H1 (cell line): ENCODE data around the gene HMGN1. TPM values are rescaled to one million over a fixed set of nuclear protein-coding genes. Genes with fewer than 3 reads are reported as not detected.

ENCODE experiments used
- CTCF ChIA-PET: fragments of 300-600 bp; sonication (Branson Sonifier 250); formaldehyde crosslinking; loops from one replicate; lab custom pipeline; 2021; ENCODE audit not compliant: partially characterized antibody; lab: Charles Lee
- POLR2A ChIA-PET: fragments of 300-600 bp; sonication (Branson Sonifier 250); formaldehyde crosslinking; loops from one replicate; lab custom pipeline; 2021; ENCODE audit warnings: inconsistent platforms; ENCODE audit not compliant: partially characterized antibody; lab: Charles Lee
- DNase-seq, 2 experiments: peaks; one replicate each; pipeline versions ENCODE4 v3.0.0 to v3.0.0-alpha.2; 2010 to 2022; ENCODE audit warnings: low spot score in 2 of 2, low read depth in 1 of 2, mixed read lengths in 1 of 2
- FAIRE-seq: peaks from 2 replicates; lab custom pipeline; 2011; peaks lifted over from hg19 to GRCh38; lab: Jason Lieb, UNC
- H2AFZ ChIP-seq: 2 replicates; pipeline ENCODE4 v1.8.1; 2012; ENCODE audit warnings: low read length, inconsistent platforms
- H2AK5ac ChIP-seq: 2 replicates; pipeline ENCODE4 v1.6.1; 2013; ENCODE audit warnings: low read depth, low read length
- H2BK120ac ChIP-seq: replicated peaks from 2 replicates; pipeline ENCODE3; 2013; ENCODE audit warnings: low read depth, low read length, inconsistent platforms
- H2BK12ac ChIP-seq: 2 replicates; pipeline ENCODE4 v1.6.1; 2013; ENCODE audit warnings: low read depth, low read length
- H2BK15ac ChIP-seq: 2 replicates; pipeline ENCODE4 v1.6.1; 2013; ENCODE audit warnings: low read length
- H2BK20ac ChIP-seq: 2 replicates; pipeline ENCODE4 v1.6.1; 2013; ENCODE audit warnings: low read length
- H2BK5ac ChIP-seq: 2 replicates; pipeline ENCODE4 v1.6.1; 2013; ENCODE audit warnings: low read depth, low read length
- H3K14ac ChIP-seq: 2 replicates; pipeline ENCODE4 v1.6.1; 2013; ENCODE audit warnings: inconsistent platforms; ENCODE audit not compliant: insufficient read length
- H3K18ac ChIP-seq: 2 replicates; pipeline ENCODE4 v1.6.1; 2013; ENCODE audit warnings: low read length; ENCODE audit errors: extremely low read depth
- H3K23ac ChIP-seq: 2 replicates; pipeline ENCODE4 v1.6.1; 2013; ENCODE audit warnings: inconsistent platforms; ENCODE audit not compliant: insufficient read length
- H3K23me2 ChIP-seq: 2 replicates; pipeline ENCODE4 v1.6.1; 2013; ENCODE audit warnings: low read depth, low read length
- H3K27ac ChIP-seq: 2 replicates; pipeline ENCODE4 v1.6.1; 2011; ENCODE audit warnings: low read depth, low read length, inconsistent platforms
- H3K27me3 ChIP-seq, 4 experiments: replicated peaks in 1 of 4; 1 replicate in 1 of 4; 2 replicates in 3 of 4; pipeline versions ENCODE4 v1.6.1 to v1.8.1; 2011 to 2013; ENCODE audit warnings: low read length in 3 of 4, mild to moderate bottlenecking in 3 of 4, inconsistent platforms in 2 of 4, mixed read lengths in 2 of 4, moderate library complexity in 1 of 4; ENCODE audit not compliant: control insufficient read depth in 3 of 4, insufficient read depth in 3 of 4; ENCODE audit errors: extremely low read depth in 1 of 4
- H3K36me3 ChIP-seq, 4 experiments: 2 replicates each; pipeline versions ENCODE4 v1.6.1 to v1.8.1; 2011 to 2013; ENCODE audit warnings: mild to moderate bottlenecking in 4 of 4, low read length in 3 of 4, moderate library complexity in 2 of 4, control low read depth in 1 of 4, inconsistent platforms in 1 of 4; ENCODE audit not compliant: insufficient read depth in 4 of 4, control insufficient read depth in 2 of 4
- H3K4ac ChIP-seq: replicated peaks from 2 replicates; pipeline ENCODE3; 2013; ENCODE audit warnings: low read length, low read depth, mixed read lengths, inconsistent platforms; ENCODE audit not compliant: insufficient read length
- H3K4me1 ChIP-seq, 4 experiments: replicated peaks in 1 of 4; 1 replicate in 1 of 4; 2 replicates in 3 of 4; pipeline versions ENCODE4 v1.6.1 to v1.8.1; 2011 to 2013; ENCODE audit warnings: low read length in 3 of 4, inconsistent platforms in 2 of 4, mixed read lengths in 1 of 4; ENCODE audit not compliant: insufficient read depth in 4 of 4, control insufficient read depth in 3 of 4
- H3K4me2 ChIP-seq, 2 experiments: 2 replicates each; pipeline versions ENCODE4 v1.6.1 to v1.8.1; 2011 to 2013; ENCODE audit warnings: low read depth in 2 of 2, low read length in 2 of 2, control low read depth in 1 of 2, inconsistent platforms in 1 of 2, mild to moderate bottlenecking in 1 of 2; ENCODE audit not compliant: insufficient read depth in 1 of 2
- H3K4me3 ChIP-seq, 4 experiments: fragments of 200-600, 300-600 bp in 1 of 4; sonication (generic), shearing (Covaris generic), sonication (Bioruptor Twin) in 1 of 4; 2 replicates each; pipeline versions ENCODE4 v1.5.1 to v1.8.1; 2011 to 2016; ENCODE audit warnings: low read length in 4 of 4, low read depth in 3 of 4, control low read depth in 2 of 4, inconsistent platforms in 2 of 4, mild to moderate bottlenecking in 2 of 4, mixed read lengths in 1 of 4, moderate library complexity in 1 of 4; ENCODE audit not compliant: insufficient read depth in 2 of 4; ENCODE audit errors: extremely low read depth in 1 of 4
- H3K56ac ChIP-seq: replicated peaks from 2 replicates; pipeline ENCODE3; 2013; ENCODE audit warnings: low read depth, mild to moderate bottlenecking, mixed read lengths, low read length, inconsistent platforms; ENCODE audit not compliant: insufficient read length
- H3K79me1 ChIP-seq: 2 replicates; pipeline ENCODE4 v1.6.1; 2013; ENCODE audit warnings: low read depth, low read length, control low read depth
- H3K79me2 ChIP-seq, 2 experiments: 2 replicates each; pipeline versions ENCODE4 v1.6.1 to v1.8.1; 2012 to 2013; ENCODE audit warnings: low read length in 2 of 2, mild to moderate bottlenecking in 2 of 2, inconsistent platforms in 1 of 2; ENCODE audit not compliant: insufficient read depth in 2 of 2, control insufficient read depth in 1 of 2
- H3K9ac ChIP-seq, 4 experiments: replicated peaks in 1 of 4; 1 replicate in 1 of 4; 2 replicates in 3 of 4; pipeline versions ENCODE4 v1.6.1 to v1.8.1; 2011 to 2013; ENCODE audit warnings: low read depth in 3 of 4, low read length in 3 of 4, control low read depth in 2 of 4, mild to moderate bottlenecking in 2 of 4, moderate library complexity in 2 of 4, inconsistent platforms in 1 of 4; ENCODE audit errors: extremely low read depth in 1 of 4
- H3K9me3 ChIP-seq, 2 experiments: 2 replicates each; pipeline versions ENCODE4 v1.6.1 to v1.8.1; 2012 to 2013; ENCODE audit warnings: mild to moderate bottlenecking in 2 of 2, moderate library complexity in 2 of 2, control low read depth in 1 of 2, inconsistent platforms in 1 of 2, low read depth in 1 of 2, low read length in 1 of 2, mixed read lengths in 1 of 2; ENCODE audit not compliant: insufficient read depth in 2 of 2
- H4K20me1 ChIP-seq, 2 experiments: replicated peaks in 1 of 2; 2 replicates each; pipeline versions ENCODE3 to v1.8.1; 2011 to 2013; ENCODE audit warnings: inconsistent platforms in 2 of 2, low read length in 2 of 2, mild to moderate bottlenecking in 1 of 2; ENCODE audit not compliant: insufficient read depth in 2 of 2, control insufficient read depth in 1 of 2
- H4K5ac ChIP-seq: 2 replicates; pipeline ENCODE4 v1.6.1; 2013; ENCODE audit warnings: low read length, low read depth, mixed read lengths, inconsistent platforms; ENCODE audit not compliant: insufficient read length
- H4K8ac ChIP-seq: 2 replicates; pipeline ENCODE4 v1.8.0; 2013; ENCODE audit warnings: mild to moderate bottlenecking, moderate library complexity, low read length, inconsistent platforms; ENCODE audit not compliant: insufficient read depth; ENCODE audit errors: extremely low read depth
- H4K91ac ChIP-seq: replicated peaks from 2 replicates; pipeline ENCODE3; 2013; ENCODE audit warnings: low read length, mixed read lengths, inconsistent platforms; ENCODE audit not compliant: insufficient read length
- CTBP2 ChIP-seq: IDR thresholded peaks from 2 replicates; pipeline ENCODE4 v1.7.0; 2011; ENCODE audit warnings: borderline replicate concordance, mild to moderate bottlenecking, moderate library complexity, mixed read lengths, low read length; ENCODE audit not compliant: insufficient read depth, insufficient read length
- NRF1 ChIP-seq: IDR thresholded peaks from 2 replicates; pipeline ENCODE4 v1.6.1; 2011; ENCODE audit warnings: mild to moderate bottlenecking, low read depth, low read length, improper control_type of control experiment
- PHF8 ChIP-seq: fragments of 200-600 bp; sonication (generic); conservative IDR thresholded peaks from 2 replicates; pipeline ENCODE4 v1.7.1; 2012; ENCODE audit warnings: low read depth, mild to moderate bottlenecking, inconsistent platforms, low read length, moderate library complexity
- SAP30 ChIP-seq: fragments of 300-600 bp; sonication (generic); IDR thresholded peaks from 2 replicates; pipeline ENCODE4 v1.7.1; 2012; ENCODE audit warnings: low read length, moderate library complexity, mild to moderate bottlenecking, inconsistent platforms; ENCODE audit not compliant: insufficient read depth, insufficient replicate concordance
- SIN3A ChIP-seq, 2 experiments: IDR thresholded peaks in 1 of 2; conservative IDR thresholded peaks in 1 of 2; 2 replicates each; pipeline ENCODE4 v1.6.1; 2011 to 2012; ENCODE audit warnings: low read length in 2 of 2, improper control_type of control experiment in 1 of 2, low read depth in 1 of 2, mild to moderate bottlenecking in 1 of 2
- SIRT6 ChIP-seq: IDR thresholded peaks from one replicate; pipeline ENCODE4 v1.7.1; 2012; ENCODE audit warnings: low read length, inconsistent platforms
- SP2 ChIP-seq: IDR thresholded peaks from 2 replicates; pipeline ENCODE4 v1.6.1; 2012; ENCODE audit warnings: mild to moderate bottlenecking, low read length, inconsistent platforms
- TAF1 ChIP-seq: IDR thresholded peaks from 2 replicates; pipeline ENCODE4 v1.6.1; 2011; ENCODE audit warnings: mild to moderate bottlenecking, low read depth, low read length
- ZNF274 ChIP-seq: IDR thresholded peaks from 2 replicates; pipeline ENCODE4 v1.7.0; 2012; ENCODE audit warnings: low read length, borderline replicate concordance; ENCODE audit errors: extremely low read depth
- WGBS, 2 experiments: shearing (Covaris generic) in 1 of 2; methylation state at CpG; one replicate each; pipeline versions ENCODE4 v1.1.6 to v1.1.7; 2013 to 2015; ENCODE audit warnings: low lambda C conversion rate in 2 of 2, mixed read lengths in 2 of 2, inconsistent platforms in 1 of 2, low coverage in 1 of 2, missing lambda C conversion rate in 1 of 2; ENCODE audit not compliant: insufficient replicate concordance in 2 of 2, insufficient coverage in 1 of 2, insufficient read length in 1 of 2; ENCODE audit errors: extremely low coverage in 1 of 2, missing lambda C conversion rate in 1 of 2; 5-methylcytosine and 5-hydroxymethylcytosine counted together
- polyA plus RNA-seq, 7 experiments: library from polyadenylated mRNA; depleted of rRNA in 3 of 7; stranded (reverse) in 5 of 7; unstranded in 2 of 7; fragments of >200 nt in 5 of 7; fragments of 200-250 nt in 2 of 7; gene quantifications; 1 replicate in 5 of 7; 2 replicates in 1 of 7; 4 replicates in 1 of 7; pipeline versions ENCODE4 v1.2.1 to v1.2.3, GENCODE V29; 2011 to 2013; ENCODE audit warnings: missing spikeins in 2 of 7, mixed read lengths in 2 of 7
- total RNA-seq: library from RNA; stranded (reverse); fragmentation: NEBNext Ultra II Directional; extraction: Animal tissue kit (Norgen Biotek cat#: 25700); gene quantifications from 2 replicates; pipeline ENCODE4 v1.2.1, GENCODE V29; 2021
- TF ChIP-seq, protein P1 (sequence below): IDR thresholded peaks from 2 replicates; pipeline ENCODE4 v1.6.1; 2012; ENCODE audit warnings: low read length, inconsistent platforms

The HMGN1 gene
- total and polyA plus RNA-seq, 2 of the 8 experiments (the other 6 are each of a cell fraction or from before 2014, with no cell fraction given): 279 to 505 TPM

- no peak overlapping the region for H2BK120ac ChIP-seq
- H3K9ac ChIP-seq: no peak overlapping the region
- DNase-seq (no peak), FAIRE-seq (no peak)
- no peak overlapping the region for H4K5ac ChIP-seq
- no peak overlapping the region for H2AK5ac ChIP-seq
- no peak overlapping the region for H2BK5ac ChIP-seq
- no peaks in the 10 kb centered on the region for H3K9me3 ChIP-seq
- no peak overlapping the region for H3K4ac ChIP-seq
- H3K4me1 ChIP-seq: peaks cover 0 to 5% (median 3%) of the 10 kb centered on the region in 4 experiments; a peak in 3 of 7 replicates
- no peak overlapping the region for H2BK12ac ChIP-seq
- no peak overlapping the region for H3K4me3 ChIP-seq
- CTCF ChIA-PET: interaction anchor here (1.2 to 5.4 kb wide), 4 partner anchors 11 to 66 kb away, joined by 5 to 30 read pairs (median 16); no protein-coding TSS in a partner anchor
- H4K8ac ChIP-seq: no peak overlapping the region
- no peak overlapping the region for H3K56ac ChIP-seq
- no peaks in the 10 kb centered on the region for H4K20me1 ChIP-seq
- H3K18ac ChIP-seq: no peak overlapping the region
- H3K79me1 ChIP-seq: no peaks in the 10 kb centered on the region
- H3K14ac ChIP-seq: no peak overlapping the region
- H4K91ac ChIP-seq: no peak overlapping the region
- H3K79me2 ChIP-seq: no peaks in the 10 kb centered on the region
- no peak overlapping the region for H3K4me2 ChIP-seq
- no peak overlapping the region for H2AFZ ChIP-seq
- H3K27me3 ChIP-seq: no peaks in the 10 kb centered on the region
- no peak overlapping the region for H3K27ac ChIP-seq
- H3K23me2 ChIP-seq: 0 out of 2 replicates have a peak, but pooled peaks cover under 1% of the 10 kb centered on the region
- no peak overlapping the region for H2BK20ac ChIP-seq
- 88% methylated on average over 2 of the region's 2 CpGs; no CpG with 5 or more reads in 1 of the 2 experiments for WGBS, 2 experiments
- POLR2A ChIA-PET: interaction anchor here (1.3 kb wide), 1 partner anchor 30 kb away, joined by 3 read pairs; no protein-coding TSS in a partner anchor
- no peak overlapping the region for H2BK15ac ChIP-seq
- no peak overlapping the region for H3K23ac ChIP-seq
- no peaks in the 10 kb centered on the region for H3K36me3 ChIP-seq
- no peak for TF ChIP-seq NRF1
- TF ChIP-seq SIRT6: no peak
- no peak for TF ChIP-seq SP2
- TF ChIP-seq SIN3A (conservative IDR thresholded peaks at IDR 0.05 in 1 of 2, IDR thresholded peaks at IDR 0.05 in 1 of 2; ENCODE audit: low read depth in 1 of 2, low read length in 2 of 2): no peak
- TF ChIP-seq, protein P1, sequence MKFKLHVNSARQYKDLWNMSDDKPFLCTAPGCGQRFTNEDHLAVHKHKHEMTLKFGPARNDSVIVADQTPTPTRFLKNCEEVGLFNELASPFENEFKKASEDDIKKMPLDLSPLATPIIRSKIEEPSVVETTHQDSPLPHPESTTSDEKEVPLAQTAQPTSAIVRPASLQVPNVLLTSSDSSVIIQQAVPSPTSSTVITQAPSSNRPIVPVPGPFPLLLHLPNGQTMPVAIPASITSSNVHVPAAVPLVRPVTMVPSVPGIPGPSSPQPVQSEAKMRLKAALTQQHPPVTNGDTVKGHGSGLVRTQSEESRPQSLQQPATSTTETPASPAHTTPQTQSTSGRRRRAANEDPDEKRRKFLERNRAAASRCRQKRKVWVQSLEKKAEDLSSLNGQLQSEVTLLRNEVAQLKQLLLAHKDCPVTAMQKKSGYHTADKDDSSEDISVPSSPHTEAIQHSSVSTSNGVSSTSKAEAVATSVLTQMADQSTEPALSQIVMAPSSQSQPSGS: no peak
- TF ChIP-seq PHF8: no peak
- no peak for TF ChIP-seq SAP30
- no peak for TF ChIP-seq TAF1
- no peak for TF ChIP-seq ZNF274
- no peak for TF ChIP-seq CTBP2
These were observed 26.6 kb upstream of the HMGN1 start for GRCh38 chr21:39375446-39375845.
